ENCODE measurements around the gene MYNN.

GRCh38 chr3:169787791-169788190, 14.6 kb downstream of the MYNN start:
- TF ChIP-seq CTCF (conservative IDR thresholded peaks at IDR 0.05; ENCODE audit: low read depth, low read length): no peak
- no peak for TF ChIP-seq EZH2 (IDR thresholded peaks at IDR 0.05; ENCODE audit: borderline replicate concordance, low read depth, low read length, poor library complexity, severe bottlenecking)

Measured in A673 (cell line).